ENCODE measurements around the gene S100A12.

S100A12 gene

DNA sequence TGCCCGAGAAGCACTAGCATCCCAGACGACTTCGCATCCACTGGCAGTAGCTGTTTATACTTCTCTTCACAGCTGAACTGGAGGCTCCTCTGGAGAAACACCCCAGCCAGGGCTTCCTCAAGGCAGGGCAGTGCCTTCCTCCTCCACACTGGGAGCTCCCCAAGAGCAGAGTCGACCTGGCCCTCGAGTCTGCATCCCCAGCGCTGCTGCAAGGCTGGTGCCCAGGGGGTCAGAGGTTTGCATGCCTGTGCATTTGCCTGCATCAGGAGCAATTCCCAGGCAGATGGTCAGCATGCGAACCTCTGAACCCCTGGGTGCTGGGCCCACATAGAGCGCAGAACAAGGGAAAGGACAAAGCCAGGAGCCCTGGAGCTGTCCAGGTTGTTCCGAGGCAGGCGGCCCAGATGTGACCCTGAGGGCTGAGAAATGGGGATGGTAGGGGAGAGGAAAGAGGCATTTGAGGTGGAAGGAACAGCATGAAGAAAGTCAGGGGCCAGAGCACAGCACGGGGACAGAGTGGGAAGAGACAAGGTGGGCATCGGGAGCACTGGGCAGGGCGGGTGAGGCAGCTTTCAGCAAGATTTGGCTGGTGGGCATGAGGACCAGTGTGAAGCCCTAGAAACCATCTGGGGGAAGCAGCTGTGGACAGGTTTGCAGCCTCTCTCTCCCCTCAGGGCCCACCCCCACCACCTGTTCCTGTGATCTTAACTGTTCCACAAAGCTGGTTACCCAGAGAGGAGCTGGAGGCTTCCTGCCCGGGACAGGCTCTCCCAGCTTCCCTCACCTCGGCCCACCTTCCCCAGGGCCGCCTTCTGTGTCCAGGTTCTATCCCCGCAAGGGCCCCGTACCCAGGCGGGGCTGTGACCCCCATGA lies 21.9 kb upstream of the S100A12 start:
- H3K9me3 ChIP-seq (ENCODE audit: control insufficient read depth, low read length), result no peaks in the 10 kb centered on the region
- no peak overlapping the region for H3K27ac ChIP-seq (ENCODE audit: insufficient read depth, low read depth, low read length, poor library complexity, severe bottlenecking)
- WGBS, 2 experiments, result 92 to 93% methylated on average over 19 of the region's 19 CpGs
- H3K4me1 ChIP-seq (ENCODE audit: control insufficient read depth, insufficient read depth, low read length), result no peaks in the 10 kb centered on the region
- no peaks in the 10 kb centered on the region for H3K36me3 ChIP-seq (ENCODE audit: control insufficient read depth, insufficient read depth, low read length)
- H3K4me3 ChIP-seq (ENCODE audit: insufficient read depth, low read depth, low read length), result no peak overlapping the region
- no peaks in the 10 kb centered on the region for H3K27me3 ChIP-seq (ENCODE audit: control insufficient read depth, insufficient read depth, low read length, poor library complexity, severe bottlenecking)

DNA sequence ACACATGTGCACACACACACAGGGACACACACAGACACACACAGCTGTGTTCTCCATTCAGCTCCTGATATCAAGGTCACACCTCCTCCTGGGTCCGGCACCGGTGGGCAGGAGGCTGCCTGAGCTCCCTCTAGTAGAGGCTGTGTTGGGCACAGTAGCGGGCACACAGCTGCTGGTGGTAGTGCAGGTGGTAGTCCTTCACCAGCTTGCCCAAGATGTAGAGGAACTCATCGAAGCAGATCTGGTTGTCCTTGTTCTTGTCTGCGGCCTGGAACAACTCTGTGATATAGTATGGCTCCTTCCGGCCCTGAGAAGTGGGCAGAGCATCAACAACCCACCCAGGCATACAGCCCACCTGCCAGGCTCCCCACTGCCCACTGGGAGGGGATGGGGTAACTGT lies 21.0 kb upstream of the S100A12 start:
- no peaks in the 10 kb centered on the region for H3K36me3 ChIP-seq (ENCODE audit: control insufficient read depth, insufficient read depth, low read length)
- H3K4me1 ChIP-seq (ENCODE audit: control insufficient read depth, insufficient read depth, low read length), result no peaks in the 10 kb centered on the region
- H3K4me3 ChIP-seq (ENCODE audit: insufficient read depth, low read depth, low read length), result no peak overlapping the region
- H3K27ac ChIP-seq (ENCODE audit: insufficient read depth, low read depth, low read length, poor library complexity, severe bottlenecking), result no peak overlapping the region
- 92 to 93% methylated on average over 6 of the region's 6 CpGs for WGBS, 2 experiments
- H3K27me3 ChIP-seq (ENCODE audit: control insufficient read depth, insufficient read depth, low read length, poor library complexity, severe bottlenecking), result no peaks in the 10 kb centered on the region
- H3K9me3 ChIP-seq (ENCODE audit: control insufficient read depth, low read length), result no peaks in the 10 kb centered on the region

DNA sequence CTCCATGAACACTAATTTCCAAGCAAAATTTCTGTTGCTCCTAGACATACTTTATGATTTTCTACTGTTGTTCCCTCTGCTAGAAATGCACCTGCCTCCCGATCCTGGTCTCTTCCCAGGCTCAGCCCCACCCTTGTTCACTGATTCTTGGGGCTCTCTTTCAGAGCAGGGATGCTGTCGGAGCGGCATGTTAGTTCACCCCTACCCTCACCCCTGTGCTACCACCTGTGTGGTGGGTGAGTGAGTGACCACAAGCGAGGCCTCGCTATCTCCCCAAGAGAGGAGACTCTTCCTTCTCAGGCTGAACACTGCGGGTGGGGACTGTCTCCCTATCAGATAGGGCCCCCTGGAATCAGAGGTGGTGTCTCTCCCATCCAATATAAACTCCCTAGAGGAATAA lies 20.4 kb upstream of the S100A12 start:
- Histone ChIP-seq H3K36me3 (ENCODE audit: control insufficient read depth, insufficient read depth, low read length) (no peaks in the 10 kb centered on the region), H3K9me3 (ENCODE audit: control insufficient read depth, low read length) (no peaks in the 10 kb centered on the region), H3K27me3 (ENCODE audit: control insufficient read depth, insufficient read depth, low read length, poor library complexity, severe bottlenecking) (no peaks in the 10 kb centered on the region), H3K4me3 (ENCODE audit: insufficient read depth, low read depth, low read length) (no peak overlapping the region), H3K27ac (ENCODE audit: insufficient read depth, low read depth, low read length, poor library complexity, severe bottlenecking) (no peak overlapping the region), H3K4me1 (ENCODE audit: control insufficient read depth, insufficient read depth, low read length) (no peaks in the 10 kb centered on the region)
- WGBS, 2 experiments, result 89 to 93% methylated on average over 6 of the region's 6 CpGs

GRCh38 chr1:153395136-153395685 lies 19.8 kb upstream of the S100A12 start:
- H3K36me3 ChIP-seq (ENCODE audit: control insufficient read depth, insufficient read depth, low read length), result no peaks in the 10 kb centered on the region
- 89% methylated on average over 7 of the region's 7 CpGs for WGBS, 2 experiments

DNA sequence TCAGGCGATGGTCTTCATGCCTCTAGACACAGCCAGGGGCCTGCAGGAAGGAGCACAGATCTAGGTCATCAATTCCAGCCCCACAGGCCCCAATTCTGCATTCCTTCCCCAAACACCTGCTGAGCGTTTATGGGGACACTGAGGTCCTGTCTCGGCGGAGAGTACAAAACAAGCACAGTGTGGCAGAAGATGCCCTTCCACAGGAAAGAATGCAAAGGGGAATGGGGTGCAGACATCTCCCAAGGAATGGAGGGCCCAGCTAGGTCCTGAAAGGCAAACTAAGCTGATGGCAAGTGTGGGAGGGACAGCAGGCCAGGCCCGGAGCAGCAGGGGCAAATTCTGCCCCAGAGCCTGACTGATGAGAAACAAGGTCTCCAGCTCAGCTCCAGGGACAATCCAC lies 19.0 kb upstream of the S100A12 start:
- no peaks in the 10 kb centered on the region for H3K4me1 ChIP-seq (ENCODE audit: control insufficient read depth, insufficient read depth, low read length)
- H3K9me3 ChIP-seq (ENCODE audit: control insufficient read depth, low read length), result no peaks in the 10 kb centered on the region
- H3K36me3 ChIP-seq (ENCODE audit: control insufficient read depth, insufficient read depth, low read length), result no peaks in the 10 kb centered on the region
- no peak overlapping the region for H3K4me3 ChIP-seq (ENCODE audit: insufficient read depth, low read depth, low read length)
- 87% methylated on average over 5 of the region's 5 CpGs for WGBS, 2 experiments
- H3K27ac ChIP-seq (ENCODE audit: insufficient read depth, low read depth, low read length, poor library complexity, severe bottlenecking), result no peak overlapping the region
- H3K27me3 ChIP-seq (ENCODE audit: control insufficient read depth, insufficient read depth, low read length, poor library complexity, severe bottlenecking), result no peaks in the 10 kb centered on the region

More at GRCh38 chr1:153395136-153395685, 19.8 kb upstream of the S100A12 start:
- Histone ChIP-seq H3K27ac (ENCODE audit: insufficient read depth, low read depth, low read length, poor library complexity, severe bottlenecking) (no peak overlapping the region), H3K4me1 (ENCODE audit: control insufficient read depth, insufficient read depth, low read length) (no peaks in the 10 kb centered on the region), H3K27me3 (ENCODE audit: control insufficient read depth, insufficient read depth, low read length, poor library complexity, severe bottlenecking) (no peaks in the 10 kb centered on the region), H3K4me3 (ENCODE audit: insufficient read depth, low read depth, low read length) (no peak overlapping the region), H3K9me3 (ENCODE audit: control insufficient read depth, low read length) (no peaks in the 10 kb centered on the region)

DNA sequence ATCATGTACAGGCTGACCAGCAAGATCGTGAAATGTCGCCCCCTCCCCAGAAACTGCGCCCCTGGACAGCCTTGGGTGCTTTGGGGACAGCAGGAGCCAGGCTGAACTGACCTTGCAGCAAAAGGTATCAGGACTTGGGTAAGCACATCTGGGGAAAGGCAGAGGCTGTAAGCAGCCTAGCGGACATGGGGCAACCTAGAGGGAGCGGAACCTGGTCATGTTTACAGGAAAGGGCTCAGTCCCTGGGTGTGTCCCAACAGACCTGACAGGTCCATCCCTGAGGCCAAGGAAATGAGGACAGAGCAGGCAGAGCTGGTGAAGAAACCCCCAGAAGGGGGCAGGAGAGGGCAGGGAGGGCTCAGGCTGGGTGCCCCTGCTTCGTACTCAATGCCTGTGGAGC lies 18.5 kb upstream of the S100A12 start:
- Histone ChIP-seq H3K4me3 (ENCODE audit: insufficient read depth, low read depth, low read length) (no peak overlapping the region), H3K36me3 (ENCODE audit: control insufficient read depth, insufficient read depth, low read length) (no peaks in the 10 kb centered on the region), H3K9me3 (ENCODE audit: control insufficient read depth, low read length) (no peaks in the 10 kb centered on the region), H3K27ac (ENCODE audit: insufficient read depth, low read depth, low read length, poor library complexity, severe bottlenecking) (no peak overlapping the region), H3K27me3 (ENCODE audit: control insufficient read depth, insufficient read depth, low read length, poor library complexity, severe bottlenecking) (no peaks in the 10 kb centered on the region), H3K4me1 (ENCODE audit: control insufficient read depth, insufficient read depth, low read length) (no peaks in the 10 kb centered on the region)
- WGBS, 2 experiments, result 85 to 86% methylated on average over 6 of the region's 6 CpGs

GRCh38 chr1:153392822-153393221 lies 17.4 kb upstream of the S100A12 start:
- no peaks in the 10 kb centered on the region for H3K9me3 ChIP-seq (ENCODE audit: control insufficient read depth, low read length)
- H3K4me3 ChIP-seq (ENCODE audit: insufficient read depth, low read depth, low read length), result no peak overlapping the region
- 87 to 90% methylated on average over 3 of the region's 3 CpGs for WGBS, 2 experiments
- H3K27me3 ChIP-seq (ENCODE audit: control insufficient read depth, insufficient read depth, low read length, poor library complexity, severe bottlenecking), result no peaks in the 10 kb centered on the region
- no peaks in the 10 kb centered on the region for H3K4me1 ChIP-seq (ENCODE audit: control insufficient read depth, insufficient read depth, low read length)
- H3K36me3 ChIP-seq (ENCODE audit: control insufficient read depth, insufficient read depth, low read length), result no peaks in the 10 kb centered on the region
- H3K27ac ChIP-seq (ENCODE audit: insufficient read depth, low read depth, low read length, poor library complexity, severe bottlenecking), result no peak overlapping the region

DNA sequence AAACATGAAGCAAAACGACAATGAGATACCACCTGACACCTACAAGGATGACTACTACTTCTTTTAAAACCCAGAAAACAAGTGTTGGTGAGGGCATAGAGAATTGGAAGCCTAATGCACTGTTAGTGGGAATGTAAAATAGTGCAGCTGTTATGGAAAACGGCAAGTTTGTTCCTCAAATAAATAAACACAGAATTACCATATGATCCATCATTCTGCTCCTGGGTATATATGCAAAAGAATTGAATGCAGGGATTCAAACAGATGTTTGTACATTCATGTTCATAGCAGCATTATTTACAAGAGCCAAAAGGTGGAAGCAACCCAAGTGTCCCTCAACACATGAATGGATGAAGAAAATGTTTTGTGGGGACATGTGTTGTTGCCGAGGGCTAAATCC lies 16.8 kb upstream of the S100A12 start:
- Histone ChIP-seq H3K9me3 (ENCODE audit: control insufficient read depth, low read length) (no peaks in the 10 kb centered on the region), H3K36me3 (ENCODE audit: control insufficient read depth, insufficient read depth, low read length) (no peaks in the 10 kb centered on the region), H3K27me3 (ENCODE audit: control insufficient read depth, insufficient read depth, low read length, poor library complexity, severe bottlenecking) (no peaks in the 10 kb centered on the region), H3K27ac (ENCODE audit: insufficient read depth, low read depth, low read length, poor library complexity, severe bottlenecking) (no peak overlapping the region), H3K4me1 (ENCODE audit: control insufficient read depth, insufficient read depth, low read length) (no peaks in the 10 kb centered on the region), H3K4me3 (ENCODE audit: insufficient read depth, low read depth, low read length) (no peak overlapping the region)
- 86 to 100% methylated on average over 1 to 2 of the region's 3 CpGs for WGBS, 2 experiments

- Histone ChIP-seq H3K27me3 (ENCODE audit: control insufficient read depth, insufficient read depth, low read length, poor library complexity, severe bottlenecking) (no peaks in the 10 kb centered on the region), H3K27ac (ENCODE audit: insufficient read depth, low read depth, low read length, poor library complexity, severe bottlenecking) (no peak within 1 kb of the TSS), H3K4me3 (ENCODE audit: insufficient read depth, low read depth, low read length) (no peak within 1 kb of the TSS), H3K36me3 (ENCODE audit: control insufficient read depth, insufficient read depth, low read length) (no peaks in the 10 kb centered on the region), H3K9me3 (ENCODE audit: control insufficient read depth, low read length) (no peaks in the 10 kb centered on the region), H3K4me1 (ENCODE audit: control insufficient read depth, insufficient read depth, low read length) (no peaks in the 10 kb centered on the region)
- WGBS, 2 experiments, result 92 to 99% methylated on average over 5 to 7 of the region's 7 CpGs
These were observed 15.7 kb upstream of the S100A12 start, which contains the start of gene S100A8 for GRCh38 chr1:153390938-153391710. TSS of gene S100A8 (minus strand) at chr1:153391073. CDS start at chr1:153390535, 538 bp downstream.

All from ectodermal cell (in vitro differentiated cells).